ENCODE data around the gene SPACDR. TPM values are rescaled to one million over a fixed set of nuclear protein-coding genes. Genes with fewer than 3 reads are reported as not detected.
A peak's percentile ranks its signal among the peaks of the same experiment; 100 is the strongest.
"Not testable (repeated sequence)": the region's sequence is repeated elsewhere in the genome, so short reads cannot be mapped to it uniquely, and the experiment has no call there.

SPACDR gene
- total RNA-seq, 2 donors from 2014 or later: not detected

DNA sequence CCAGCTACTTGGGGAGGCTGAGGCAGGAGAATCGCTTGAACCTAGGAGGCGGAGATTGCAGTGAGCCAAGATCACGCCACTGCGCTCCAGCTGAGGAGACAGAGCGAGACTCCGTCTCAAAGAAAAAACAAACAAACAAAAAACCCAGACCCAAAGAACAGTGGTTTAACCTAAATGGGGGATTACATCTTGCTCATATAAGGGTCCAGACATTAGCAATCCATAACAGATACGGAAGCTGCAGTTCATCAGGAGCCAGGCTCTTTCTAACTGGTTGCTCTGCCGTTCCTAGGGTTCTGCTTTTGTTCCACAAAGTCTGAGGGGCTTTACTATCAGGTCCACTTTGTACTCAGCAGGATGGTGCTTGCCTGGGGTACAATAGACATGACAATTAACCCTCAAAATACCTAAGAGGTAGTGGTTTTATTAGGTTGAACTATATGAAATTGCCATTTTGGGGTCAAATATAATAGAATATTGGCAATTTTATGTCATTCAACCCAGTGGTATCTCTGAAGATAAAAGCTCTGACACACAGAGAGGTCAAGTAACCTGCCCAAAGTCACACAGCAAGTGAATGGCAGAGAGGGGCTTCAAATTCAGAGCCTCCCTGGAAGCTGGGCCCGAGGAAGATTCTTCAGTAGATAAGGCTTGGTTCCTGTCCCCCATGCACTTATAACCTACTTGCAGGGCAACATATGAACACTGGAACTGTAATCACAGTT lies 41.0 kb upstream of the SPACDR start:
- Histone ChIP-seq H3K9me3 (no peaks in the 10 kb centered on the region), H3K4me1 (no peaks in the 10 kb centered on the region), H3K36me3 (no peaks in the 10 kb centered on the region), H3K4me3 (no peak overlapping the region), H3K27me3 (no peaks in the 10 kb centered on the region), H3K27ac (no peak overlapping the region)
- no peak for DNase-seq (ENCODE audit: low spot score)
- TF ChIP-seq, protein P1, sequence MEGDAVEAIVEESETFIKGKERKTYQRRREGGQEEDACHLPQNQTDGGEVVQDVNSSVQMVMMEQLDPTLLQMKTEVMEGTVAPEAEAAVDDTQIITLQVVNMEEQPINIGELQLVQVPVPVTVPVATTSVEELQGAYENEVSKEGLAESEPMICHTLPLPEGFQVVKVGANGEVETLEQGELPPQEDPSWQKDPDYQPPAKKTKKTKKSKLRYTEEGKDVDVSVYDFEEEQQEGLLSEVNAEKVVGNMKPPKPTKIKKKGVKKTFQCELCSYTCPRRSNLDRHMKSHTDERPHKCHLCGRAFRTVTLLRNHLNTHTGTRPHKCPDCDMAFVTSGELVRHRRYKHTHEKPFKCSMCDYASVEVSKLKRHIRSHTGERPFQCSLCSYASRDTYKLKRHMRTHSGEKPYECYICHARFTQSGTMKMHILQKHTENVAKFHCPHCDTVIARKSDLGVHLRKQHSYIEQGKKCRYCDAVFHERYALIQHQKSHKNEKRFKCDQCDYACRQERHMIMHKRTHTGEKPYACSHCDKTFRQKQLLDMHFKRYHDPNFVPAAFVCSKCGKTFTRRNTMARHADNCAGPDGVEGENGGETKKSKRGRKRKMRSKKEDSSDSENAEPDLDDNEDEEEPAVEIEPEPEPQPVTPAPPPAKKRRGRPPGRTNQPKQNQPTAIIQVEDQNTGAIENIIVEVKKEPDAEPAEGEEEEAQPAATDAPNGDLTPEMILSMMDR (IDR thresholded peaks at IDR 0.05): no peak

DNA sequence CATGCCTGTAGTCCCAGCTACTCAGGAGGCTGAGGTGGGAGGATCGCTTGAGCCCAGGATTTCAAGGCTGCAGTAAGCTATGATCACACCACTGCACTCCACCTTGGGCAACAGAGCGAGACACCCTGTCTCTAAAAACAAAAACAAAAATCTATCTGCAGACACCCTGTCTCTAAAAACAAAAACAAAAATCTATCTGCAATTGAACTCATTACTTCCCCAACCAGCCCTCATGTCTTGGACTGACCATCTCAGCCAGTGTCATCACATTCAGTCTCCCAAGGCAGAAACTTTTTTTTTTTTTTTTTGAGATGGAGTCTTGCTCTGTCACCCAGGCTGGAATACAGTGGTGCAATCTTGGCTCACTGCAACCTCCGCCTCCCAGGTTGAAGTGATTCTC lies 40.0 kb upstream of the SPACDR start:
- DNase-seq (ENCODE audit: low spot score); H3K4me3 ChIP-seq; H3K27ac ChIP-seq; H3K4me1 ChIP-seq; H3K27me3 ChIP-seq; H3K9me3 ChIP-seq; H3K36me3 ChIP-seq: not testable (repeated sequence)

DNA sequence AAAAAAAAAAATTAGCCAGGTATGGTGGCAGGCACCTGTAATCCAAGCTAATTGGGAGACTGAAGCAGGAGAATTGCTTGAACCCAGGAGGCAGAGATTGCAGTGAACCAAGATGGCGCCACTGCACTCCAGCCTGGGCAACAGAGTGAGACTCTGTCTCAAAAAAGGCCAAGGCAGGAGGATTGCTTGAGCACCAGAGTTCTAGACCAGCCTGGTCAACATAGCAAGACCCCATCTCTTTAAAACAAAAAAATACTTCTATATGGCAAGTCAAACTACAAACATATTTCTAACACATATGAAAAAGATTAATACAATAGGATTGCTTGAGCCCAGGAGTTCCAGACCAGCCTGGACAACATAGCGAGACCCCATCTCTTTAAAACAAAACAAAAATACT lies 36.7 kb upstream of the SPACDR start:
- H3K4me1 ChIP-seq; H3K27me3 ChIP-seq; H3K36me3 ChIP-seq; H3K4me3 ChIP-seq; DNase-seq (ENCODE audit: low spot score); H3K27ac ChIP-seq; H3K9me3 ChIP-seq: not testable (repeated sequence)

DNA sequence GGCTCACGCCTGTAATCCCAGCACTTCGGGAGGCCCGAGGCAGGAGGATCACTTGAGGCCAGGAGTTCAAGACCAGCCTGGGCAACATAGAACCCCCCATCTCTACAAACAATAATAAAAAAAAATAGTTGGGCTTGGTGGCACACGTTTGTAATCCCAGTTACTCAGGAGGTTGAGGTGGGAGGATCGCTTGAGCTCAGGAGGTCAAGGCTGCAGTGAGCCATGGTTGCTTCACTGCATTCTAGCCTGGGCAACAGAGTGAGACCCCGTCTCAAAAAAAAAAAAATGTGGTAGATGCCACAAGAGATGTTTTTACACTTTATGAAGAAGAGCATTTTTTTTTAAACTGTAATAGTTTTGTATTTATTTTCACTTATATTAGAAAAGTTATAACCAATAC lies 32.4 kb upstream of the SPACDR start:
- Histone ChIP-seq H3K9me3 (no peaks in the 10 kb centered on the region), H3K4me1 (peaks cover 0 to 11% of the 10 kb centered on the region in 2 donors)
- no peak for DNase-seq (ENCODE audit: low spot score)

DNA sequence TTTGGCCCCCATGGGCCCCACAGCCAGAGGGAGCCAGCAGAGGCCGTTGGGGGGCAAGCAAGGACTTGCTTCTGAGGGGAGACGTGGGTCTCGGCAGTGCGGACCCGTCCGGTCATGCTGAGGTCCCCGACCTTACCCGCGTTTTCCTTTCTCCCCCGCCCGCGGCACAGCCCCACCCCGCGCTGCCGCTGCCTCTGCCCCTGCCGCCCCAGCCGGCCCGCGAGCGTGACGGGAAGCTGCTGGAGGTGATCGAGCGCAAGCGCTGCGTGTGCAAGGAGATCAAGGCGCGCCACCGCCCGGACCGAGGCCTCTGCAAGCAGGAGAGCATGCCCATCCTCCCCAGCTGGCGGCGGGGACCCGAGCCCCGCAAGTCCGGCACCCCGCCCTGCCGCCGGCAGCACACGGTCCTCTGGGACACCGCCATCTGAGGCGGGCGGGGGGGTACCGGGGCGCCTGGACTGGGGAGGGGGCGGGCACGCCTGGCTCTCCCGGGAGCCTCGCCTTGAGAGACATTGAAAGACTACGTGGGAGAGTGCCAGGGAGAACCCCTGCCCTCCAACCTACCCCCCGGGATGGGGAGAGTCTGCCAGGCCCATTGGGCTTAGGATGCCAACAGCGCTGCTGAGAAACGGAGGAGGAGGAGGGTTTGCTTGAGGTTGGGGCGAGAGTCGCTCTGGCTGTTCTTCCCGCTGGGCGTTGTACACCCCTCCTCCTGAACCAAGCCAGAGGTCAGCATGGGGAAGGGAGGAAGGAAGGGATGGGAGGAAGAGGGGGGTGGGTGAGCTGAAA lies 29.6 kb upstream of the SPACDR start:
- TF ChIP-seq, protein P1 (IDR thresholded peaks at IDR 0.05): peak in 1 of 2 donors; percentile 40
- no peaks in the 10 kb centered on the region for H3K9me3 ChIP-seq
- H3K27ac ChIP-seq: no peak overlapping the region
- no peaks in the 10 kb centered on the region for H3K36me3 ChIP-seq
- no peak for DNase-seq (ENCODE audit: low spot score)
- no peaks in the 10 kb centered on the region for H3K27me3 ChIP-seq
- peak overlapping the region; percentile 20 to 50 for H3K4me3 ChIP-seq
- peaks cover 0 to 11% of the 10 kb centered on the region in 2 donors for H3K4me1 ChIP-seq

More for the DNA sequence above, 32.4 kb upstream of the SPACDR start:
- TF ChIP-seq, protein P1 (IDR thresholded peaks at IDR 0.05): no peak
- no peaks in the 10 kb centered on the region for H3K36me3 ChIP-seq
- H3K27me3 ChIP-seq: no peaks in the 10 kb centered on the region
- no peak overlapping the region for H3K4me3 ChIP-seq
- no peak overlapping the region for H3K27ac ChIP-seq

DNA sequence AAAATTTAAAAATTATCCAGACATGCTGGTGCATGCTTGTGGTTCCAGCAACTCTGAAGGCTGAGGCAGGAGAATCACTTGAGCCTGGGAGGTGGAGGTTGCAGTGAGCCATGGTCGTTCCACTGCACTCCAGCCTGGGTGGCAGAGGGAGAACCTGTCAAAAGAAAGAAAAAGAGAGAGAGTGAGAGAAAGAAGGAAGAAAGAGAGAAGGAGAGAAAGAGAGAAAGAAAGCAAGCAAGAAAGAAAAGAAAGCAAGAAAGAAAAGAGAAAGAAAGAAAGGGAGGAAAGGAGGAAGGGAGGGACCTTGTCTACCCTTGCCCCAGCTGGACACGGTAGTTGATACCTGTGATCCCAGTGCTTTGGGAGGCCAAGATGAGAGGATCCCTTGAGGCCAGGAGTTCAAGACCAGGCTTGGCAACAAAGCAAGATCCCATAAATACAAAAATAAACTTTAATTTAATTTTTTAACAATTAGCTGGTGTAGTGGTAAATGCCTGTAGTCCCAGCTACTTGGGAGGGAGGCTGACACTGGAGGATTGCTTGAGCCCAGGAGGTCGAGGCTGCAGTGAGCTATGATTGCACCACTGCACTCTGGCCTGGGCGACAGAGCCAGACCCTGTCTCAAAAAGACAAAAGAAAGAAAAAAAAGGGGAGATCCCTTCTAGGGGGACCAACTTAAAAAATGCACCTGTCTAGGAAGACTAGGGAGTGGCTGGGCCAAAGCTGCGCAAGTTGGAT lies 28.8 kb upstream of the SPACDR start:
- Histone ChIP-seq H3K36me3 (no peaks in the 10 kb centered on the region), H3K27ac (no peak overlapping the region), H3K27me3 (no peaks in the 10 kb centered on the region), H3K4me3 (peak overlapping the region in 1 of 2 donors; percentile 50), H3K4me1 (peaks cover 0 to 11% of the 10 kb centered on the region in 2 donors), H3K9me3 (no peaks in the 10 kb centered on the region)
- DNase-seq (ENCODE audit: low spot score): no peak
- TF ChIP-seq, protein P1 (IDR thresholded peaks at IDR 0.05): no peak
